GM13977 (cell line): Measurements from ENCODE around the gene RBM46.

Source experiments
- DNase-seq: peaks from one replicate; pipeline ENCODE4 v3.0.0; 2012; ENCODE audit warnings: low spot score
- in situ Hi-C: fragments of 300-500 bp; cut with MboI; formaldehyde crosslinking; loops from one replicate; pipeline ENCODE4 v1.12.0; 2022; ENCODE audit warnings: low sequenced_read_pairs, low pct_unique_long_range_greater_than_20kb, mixed read lengths, inconsistent platforms; ENCODE audit not compliant: unreplicated experiment
- TF ChIP-seq, protein P1 (sequence below): IDR thresholded peaks from 2 replicates; pipeline ENCODE4 v1.5.1; 2012; ENCODE audit warnings: mild to moderate bottlenecking, control low read depth; ENCODE audit not compliant: insufficient read depth; ENCODE audit errors: extremely low read depth, missing control alignments

Gene RBM46

GRCh38 chr4:154760895-154761294 lies 20.2 kb upstream of the RBM46 start:
- in situ Hi-C loops, result no loop called here
- TF ChIP-seq, protein P1, sequence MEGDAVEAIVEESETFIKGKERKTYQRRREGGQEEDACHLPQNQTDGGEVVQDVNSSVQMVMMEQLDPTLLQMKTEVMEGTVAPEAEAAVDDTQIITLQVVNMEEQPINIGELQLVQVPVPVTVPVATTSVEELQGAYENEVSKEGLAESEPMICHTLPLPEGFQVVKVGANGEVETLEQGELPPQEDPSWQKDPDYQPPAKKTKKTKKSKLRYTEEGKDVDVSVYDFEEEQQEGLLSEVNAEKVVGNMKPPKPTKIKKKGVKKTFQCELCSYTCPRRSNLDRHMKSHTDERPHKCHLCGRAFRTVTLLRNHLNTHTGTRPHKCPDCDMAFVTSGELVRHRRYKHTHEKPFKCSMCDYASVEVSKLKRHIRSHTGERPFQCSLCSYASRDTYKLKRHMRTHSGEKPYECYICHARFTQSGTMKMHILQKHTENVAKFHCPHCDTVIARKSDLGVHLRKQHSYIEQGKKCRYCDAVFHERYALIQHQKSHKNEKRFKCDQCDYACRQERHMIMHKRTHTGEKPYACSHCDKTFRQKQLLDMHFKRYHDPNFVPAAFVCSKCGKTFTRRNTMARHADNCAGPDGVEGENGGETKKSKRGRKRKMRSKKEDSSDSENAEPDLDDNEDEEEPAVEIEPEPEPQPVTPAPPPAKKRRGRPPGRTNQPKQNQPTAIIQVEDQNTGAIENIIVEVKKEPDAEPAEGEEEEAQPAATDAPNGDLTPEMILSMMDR, result no peak
- DNase-seq, result no peak

GRCh38 chr4:154778264-154778663 lies 2.8 kb upstream of the RBM46 start:
- in situ Hi-C loops, result no loop called here
- no peak for DNase-seq
- TF ChIP-seq, protein P1, result no peak

DNA sequence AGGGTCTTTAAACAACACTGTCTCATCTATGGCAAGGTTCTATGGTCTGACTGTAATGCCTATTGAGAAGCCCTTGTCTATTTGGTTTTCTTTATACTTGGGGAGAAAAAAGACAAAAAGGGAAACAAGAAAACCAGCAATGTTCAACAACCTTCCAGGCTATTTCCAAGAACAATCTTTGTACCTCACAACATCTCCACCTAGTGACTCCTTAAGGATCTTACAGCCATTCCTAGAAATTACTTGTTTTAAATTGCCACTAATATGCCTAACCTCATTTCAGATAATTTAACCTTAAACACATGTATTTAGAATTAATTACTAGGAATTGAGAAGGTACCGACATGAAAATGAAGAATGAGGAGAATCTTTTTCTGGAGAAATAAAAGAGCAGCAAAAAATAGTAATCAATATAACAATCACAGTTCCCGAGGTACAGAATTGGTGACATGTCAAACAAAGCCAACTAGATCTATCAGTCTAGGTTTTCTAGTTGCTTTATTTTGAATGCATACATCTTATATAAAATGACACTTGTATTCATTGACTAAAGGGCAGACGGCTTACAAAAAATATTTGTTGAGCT lies 1.6 kb upstream of the RBM46 start:
- in situ Hi-C loops, result no loop called here
- no peak for DNase-seq
- TF ChIP-seq, protein P1, result peak; percentile 25

DNA sequence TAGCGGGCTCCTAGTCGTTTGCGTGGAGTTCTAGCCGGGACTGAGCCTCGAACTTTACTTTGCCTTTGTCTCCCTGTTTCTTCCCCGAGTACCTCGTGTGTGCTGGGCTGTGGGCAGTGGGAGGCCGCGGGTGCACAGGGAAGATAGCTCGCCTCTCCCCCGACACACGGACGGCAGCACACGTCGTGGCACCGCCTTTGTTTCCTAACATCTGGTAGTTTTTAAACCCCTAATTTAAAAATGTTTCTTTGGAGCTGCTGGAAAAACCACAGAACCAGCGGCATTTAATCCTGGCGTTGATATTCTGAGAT lies 866 bp downstream of the RBM46 start:
- TF ChIP-seq, protein P1, result no peak
- in situ Hi-C loops, result no loop called here
- DNase-seq, result no peak

GRCh38 chr4:154807042-154807630 lies 26.1 kb downstream of the RBM46 start:
- in situ Hi-C loops, result no loop called here
- DNase-seq, result peak; percentile 14
- TF ChIP-seq, protein P1, result peak; percentile 62

DNA sequence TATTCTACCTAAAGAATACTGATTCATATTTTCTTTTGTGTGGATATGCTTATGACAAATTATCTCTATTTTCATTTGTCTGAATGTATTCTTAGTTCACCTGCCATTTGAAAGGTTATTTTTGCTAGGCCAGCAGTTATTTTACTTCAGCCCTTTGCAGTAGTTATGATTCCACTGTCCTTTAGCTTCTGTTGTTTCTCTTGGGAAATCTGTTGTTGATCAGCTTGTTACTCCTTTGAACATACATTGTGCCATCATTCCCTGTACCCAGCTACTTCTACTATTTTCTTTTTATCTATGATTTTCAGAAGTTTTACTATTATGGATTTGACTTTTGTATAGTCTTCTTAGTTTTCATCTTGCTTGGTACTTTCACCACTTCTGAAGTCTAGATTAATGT lies 37.2 kb downstream of the RBM46 start:
- TF ChIP-seq, protein P1, result no peak
- in situ Hi-C loops, result no loop called here
- no peak for DNase-seq
